ENCODE data around the gene B4GALT2. TPM values are rescaled to one million over a fixed set of nuclear protein-coding genes. Genes with fewer than 3 reads are reported as not detected.
A peak's percentile ranks its signal among the peaks of the same experiment; 100 is the strongest.

B4GALT2 gene
- total RNA-seq, 1 donor: 99.1 TPM

GRCh38 chr1:43974443-43975248 is 4.4 kb upstream of the B4GALT2 start, which contains the start of gene ATP6V0B:
ATP6V0B (plus strand) TSS chr1:43974960; CDS start chr1:43975041, 81 bp downstream.
- no peak for TF ChIP-seq CTCF (IDR thresholded peaks at IDR 0.05; ENCODE audit: insufficient read depth, low read length)
- H3K4me3 ChIP-seq (ENCODE audit: low read depth, low read length): peak within 1 kb of the TSS; percentile 93
- DNase-seq (ENCODE audit: low read depth): peak; percentile 89

GRCh38 chr1:43975249-43975961 is 3.6 kb upstream of the B4GALT2 start:
- H3K4me3 ChIP-seq (ENCODE audit: low read depth, low read length): peak overlapping the region; percentile 93
- DNase-seq (ENCODE audit: low read depth): no peak
- TF ChIP-seq CTCF (IDR thresholded peaks at IDR 0.05; ENCODE audit: insufficient read depth, low read length): no peak

GRCh38 chr1:43976045-43976444 is 3.0 kb upstream of the B4GALT2 start:
- no peak for TF ChIP-seq CTCF (IDR thresholded peaks at IDR 0.05; ENCODE audit: insufficient read depth, low read length)
- peak overlapping the region; percentile 93 for H3K4me3 ChIP-seq (ENCODE audit: low read depth, low read length)
- DNase-seq (ENCODE audit: low read depth): no peak

GRCh38 chr1:43976890-43977289 is 2.1 kb upstream of the B4GALT2 start:
- TF ChIP-seq CTCF (IDR thresholded peaks at IDR 0.05; ENCODE audit: insufficient read depth, low read length): no peak
- no peak for DNase-seq (ENCODE audit: low read depth)
- peak overlapping the region; percentile 93 for H3K4me3 ChIP-seq (ENCODE audit: low read depth, low read length)

- no peak for TF ChIP-seq CTCF (IDR thresholded peaks at IDR 0.05; ENCODE audit: insufficient read depth, low read length)
- H3K4me3 ChIP-seq (ENCODE audit: low read depth, low read length): peak overlapping the region; percentile 74
- DNase-seq (ENCODE audit: low read depth): no peak
Measured at GRCh38 chr1:43977376-43978263, 1.4 kb upstream of the B4GALT2 start.

- peak overlapping the region; percentile 74 for H3K4me3 ChIP-seq (ENCODE audit: low read depth, low read length)
- DNase-seq (ENCODE audit: low read depth): no peak
- no peak for TF ChIP-seq CTCF (IDR thresholded peaks at IDR 0.05; ENCODE audit: insufficient read depth, low read length)
Measured at GRCh38 chr1:43978264-43978550, 803 bp upstream of the B4GALT2 start.
